OCI-LY3 (cell line): ENCODE measurements around the gene PPFIBP2.

ENCODE experiments used
- CTCF ChIP-seq: fragments of 200-600, 300-600 bp; sonication (generic); IDR thresholded peaks from 2 replicates; pipeline ENCODE4 v1.5.1; 2014; ENCODE audit warnings: antibody characterized with exemption, low read length, low read depth
- EZH2phosphoT487 ChIP-seq: fragments of 200-600 bp; shearing (Covaris generic); IDR thresholded peaks from 2 replicates; pipeline ENCODE4 v1.6.1; 2018; ENCODE audit warnings: antibody characterized with exemption, mixed run types, low read depth

GRCh38 chr11:7570938-7571521 is 57.2 kb downstream of the PPFIBP2 start:
- TF ChIP-seq CTCF, result no peak
- TF ChIP-seq EZH2phosphoT487, result no peak
